SU-DHL-6 (cell line): ENCODE results near the gene FAM9B.
"Not testable (repeated sequence)": the region's sequence is repeated elsewhere in the genome, so short reads cannot be mapped to it uniquely, and the experiment has no call there.

Experiments used
- CTCF ChIP-seq: fragments of 200-600 bp; sonication (generic); IDR thresholded peaks from one replicate; pipeline ENCODE4 v1.5.1; 2017; ENCODE audit warnings: antibody characterized with exemption, mild to moderate bottlenecking, low read length, moderate library complexity; ENCODE audit not compliant: insufficient read depth, poor library complexity, severe bottlenecking
- EZH2phosphoT487 ChIP-seq: fragments of 200-600 bp; sonication (generic), shearing (Covaris generic); conservative IDR thresholded peaks from 2 replicates; pipeline ENCODE4 v1.6.1; 2018; ENCODE audit warnings: mild to moderate bottlenecking, antibody characterized with exemption, low read length, moderate library complexity, mixed read lengths

- TF ChIP-seq CTCF, EZH2phosphoT487: not testable (repeated sequence)
Measured at GRCh38 chrX:9018332-9018731, 15.6 kb downstream of the FAM9B start.
